Stimulated activated naive CD8-positive, alpha-beta T cell treated with anti-CD3 and anti-CD28 coated beads, Interleukin-15, Interleukin-2, amounts not matched to agents 100 U/mL and 50 U/mL, for 24 hours (primary cell): Measurements from ENCODE around the gene CERT1.

Source experiments
- ATAC-seq: fragments of 150-1000 bp; cut with Tn5 transposase; one replicate; pipeline ENCODE4 v1.10.0; 2021
- DNase-seq: peaks from one replicate; pipeline ENCODE4 v3.0.0; 2021

CERT1 gene

GRCh38 chr5:75473463-75473862 lies 38.0 kb downstream of the CERT1 start:
- ATAC-seq (no peak), DNase-seq (no peak)

DNA sequence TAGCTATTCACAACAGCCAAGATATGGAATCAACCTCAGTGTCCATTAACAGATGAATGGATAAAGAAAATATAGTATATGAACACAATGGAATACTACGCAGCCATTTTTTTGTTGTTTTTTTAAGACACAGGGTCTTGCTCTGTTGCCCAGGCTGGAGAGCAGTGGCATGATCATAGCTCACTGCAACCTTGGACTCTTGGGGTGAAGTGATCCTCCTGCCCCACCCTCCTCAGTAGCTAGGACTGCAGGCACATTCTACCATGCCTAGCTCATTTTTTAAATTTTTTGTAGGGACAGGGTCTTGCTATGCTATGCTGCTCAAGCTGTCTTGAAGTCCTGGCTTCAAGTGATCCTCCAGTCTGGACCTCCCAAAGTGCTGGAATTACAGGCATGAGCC lies 38.5 kb downstream of the CERT1 start:
- no peak for ATAC-seq
- DNase-seq, result no peak

DNA sequence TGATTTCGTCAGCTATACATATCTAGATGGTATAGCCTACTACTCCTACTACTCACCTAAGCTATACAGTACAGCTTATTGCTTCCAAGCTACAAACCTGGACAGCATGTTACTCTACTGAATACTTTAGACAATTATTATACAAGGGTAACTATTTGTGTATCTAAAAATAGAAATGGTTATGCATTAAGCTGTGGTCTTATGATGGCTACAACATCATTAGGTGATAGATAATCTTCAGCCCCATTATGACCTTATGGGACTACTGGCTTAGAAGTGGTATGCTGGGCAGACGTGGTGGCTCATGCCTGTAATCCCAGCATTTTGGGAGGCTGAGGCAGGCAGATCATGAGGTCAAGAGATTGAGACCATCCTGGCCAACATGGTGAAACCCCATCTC lies 40.2 kb downstream of the CERT1 start:
- ATAC-seq, result no peak
- no peak for DNase-seq

GRCh38 chr5:75469017-75469416 lies 42.4 kb downstream of the CERT1 start:
- DNase-seq (no peak), ATAC-seq (no peak)

DNA sequence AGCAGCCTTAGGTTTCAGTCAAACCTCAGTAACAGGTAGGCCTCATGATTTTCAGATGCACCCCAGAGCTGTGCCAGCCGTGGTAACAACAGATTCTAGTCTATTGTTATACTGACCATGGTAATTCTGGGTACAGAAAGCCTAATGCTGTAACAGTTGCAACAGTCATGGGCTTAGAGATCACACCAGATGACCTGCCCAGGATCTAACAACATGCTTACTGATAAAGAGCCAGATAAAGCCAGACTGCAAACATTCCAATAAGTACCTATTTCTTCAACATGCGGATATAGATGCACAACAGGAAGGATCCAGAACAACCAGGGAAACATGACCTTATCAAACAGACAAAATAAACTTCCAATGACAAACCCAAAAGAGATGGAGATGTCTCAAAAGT lies 42.8 kb downstream of the CERT1 start:
- ATAC-seq, result no peak
- DNase-seq, result no peak

DNA sequence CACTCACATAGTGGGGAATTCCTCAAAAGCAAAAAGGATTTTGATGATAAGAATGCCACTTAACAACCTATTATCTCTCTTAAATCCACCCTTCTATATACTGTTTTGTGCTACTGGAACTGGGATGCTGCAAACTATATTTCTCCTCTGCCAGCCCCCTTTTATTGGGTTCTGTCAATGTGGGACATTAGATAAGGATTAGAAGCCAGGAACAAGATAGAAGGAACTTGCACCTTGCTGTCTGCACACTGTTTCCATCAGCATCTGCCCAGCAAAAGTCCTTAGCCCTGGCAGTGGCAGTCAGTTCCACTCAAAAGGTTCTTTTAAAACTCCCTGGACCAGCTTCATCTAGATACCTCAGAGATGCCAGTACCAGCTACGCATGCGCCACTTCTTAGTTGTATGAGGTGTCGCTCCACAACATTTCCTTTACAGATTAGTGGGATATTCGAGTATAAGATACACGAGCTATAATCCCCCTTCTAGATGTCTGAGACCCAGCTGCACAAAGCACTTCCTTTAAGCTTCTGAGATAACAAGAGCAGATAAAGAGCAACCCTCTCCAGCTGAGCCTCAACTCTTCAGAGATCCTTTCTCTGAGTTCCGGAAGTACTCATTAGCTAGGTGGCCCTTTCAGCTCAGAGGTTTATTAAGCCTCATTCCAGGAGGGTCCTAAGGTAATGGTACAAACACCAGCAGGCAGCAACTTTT lies 45.3 kb downstream of the CERT1 start:
- ATAC-seq, result no peak

GRCh38 chr5:75465480-75465879 lies 45.9 kb downstream of the CERT1 start:
- DNase-seq (no peak), ATAC-seq (no peak)

More for the DNA sequence above, 45.3 kb downstream of the CERT1 start:
- no peak for DNase-seq

- ATAC-seq (no peak), DNase-seq (no peak)
These were observed 47.7 kb downstream of the CERT1 start for GRCh38 chr5:75463726-75464125.

DNA sequence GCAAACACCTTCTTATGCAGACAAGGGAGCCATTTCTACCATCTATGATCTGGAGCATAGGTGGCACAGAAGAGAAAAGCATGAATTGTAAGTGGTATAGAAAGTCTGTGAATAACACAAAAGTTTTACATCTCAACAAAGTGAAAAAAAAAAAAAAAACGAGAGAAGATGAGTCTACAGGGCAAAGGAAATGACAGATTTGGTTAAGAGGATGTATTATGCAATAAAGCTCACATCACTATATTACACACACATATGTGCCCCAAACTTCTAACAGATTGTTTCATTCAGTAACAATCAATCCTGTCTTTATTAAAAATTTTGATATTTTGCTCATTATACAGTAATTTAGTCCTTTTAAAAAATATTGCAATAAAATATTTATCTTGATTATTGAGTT lies 49.8 kb downstream of the CERT1 start:
- no peak for DNase-seq

DNA sequence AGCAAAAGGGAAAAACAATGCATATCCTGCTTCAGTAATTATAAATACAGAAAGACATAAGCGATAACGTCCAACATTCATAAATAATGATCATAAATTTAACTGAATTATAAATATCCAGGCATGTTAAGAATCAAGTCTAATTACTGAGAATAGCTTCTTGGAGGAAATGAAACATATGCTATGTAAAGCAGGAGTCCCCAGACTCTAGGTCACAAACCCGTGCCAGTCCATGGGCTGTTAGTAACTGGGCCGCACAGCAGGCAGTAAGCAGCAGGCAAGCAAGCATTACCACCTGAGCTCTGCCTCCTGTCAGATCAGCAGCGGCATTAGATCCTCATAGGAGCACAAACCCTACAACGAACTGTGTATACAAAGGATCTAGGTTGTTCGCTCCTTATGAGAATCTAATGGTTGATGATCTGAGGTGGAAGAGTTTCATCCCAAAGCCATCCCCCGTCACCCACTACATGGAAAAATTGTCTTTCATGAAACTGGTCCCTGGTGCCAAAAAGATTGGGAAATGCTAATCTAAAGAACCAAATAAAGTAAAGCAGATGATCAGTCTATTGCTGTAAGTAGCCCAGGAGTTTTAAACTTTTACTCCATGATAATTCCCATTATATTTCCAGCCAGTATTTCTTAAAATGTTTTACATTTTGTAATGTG lies 50.4 kb downstream of the CERT1 start:
- no peak for DNase-seq
- no peak for ATAC-seq

More for the DNA sequence above, 49.8 kb downstream of the CERT1 start:
- ATAC-seq, result no peak

- no peak for ATAC-seq
- DNase-seq, result no peak
These were observed 50.9 kb downstream of the CERT1 start for GRCh38 chr5:75460532-75460931.

GRCh38 chr5:75457691-75458090 lies 53.7 kb downstream of the CERT1 start:
- DNase-seq, result no peak
- no peak for ATAC-seq

DNA sequence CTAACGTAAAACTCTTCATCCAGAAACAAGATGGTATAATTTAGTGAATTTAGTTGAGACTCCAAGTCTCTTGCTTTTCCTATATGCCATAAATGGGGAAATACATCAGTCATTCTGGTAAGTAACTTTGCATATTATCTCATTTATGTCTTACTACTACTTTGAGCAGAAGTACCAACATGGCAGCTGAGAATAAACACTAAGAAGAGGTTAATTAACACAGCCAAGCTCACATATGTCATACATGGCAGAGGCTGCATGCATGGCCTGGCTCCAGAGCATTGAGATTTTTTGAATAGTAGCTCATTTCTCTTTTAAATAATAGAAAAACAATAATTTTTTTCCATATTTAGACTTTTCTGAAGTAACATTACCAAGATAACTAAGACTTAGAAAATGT lies 54.3 kb downstream of the CERT1 start:
- DNase-seq, result no peak

GRCh38 chr5:75450069-75450468 lies 61.4 kb downstream of the CERT1 start:
- ATAC-seq, result no peak
- no peak for DNase-seq

More for the DNA sequence above, 54.3 kb downstream of the CERT1 start:
- no peak for ATAC-seq

DNA sequence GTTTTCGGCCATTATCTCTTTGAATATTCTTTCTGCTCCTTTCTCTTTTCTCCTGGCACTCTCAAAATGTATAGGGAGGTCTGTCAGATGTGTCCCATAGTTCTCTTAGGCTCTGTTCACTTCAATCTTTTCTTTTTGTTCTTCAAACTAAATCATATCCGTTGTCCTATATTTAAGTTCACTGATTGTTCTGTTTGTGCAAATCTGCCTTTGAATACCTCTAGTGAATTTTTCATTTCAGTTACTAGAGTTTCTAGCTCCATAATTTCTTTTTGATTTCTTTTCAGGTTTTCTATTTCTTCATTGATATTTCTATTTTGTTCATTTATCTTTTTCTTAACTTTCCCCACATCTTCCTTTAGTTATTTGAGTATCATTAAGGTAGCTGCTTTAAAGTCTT lies 65.4 kb downstream of the CERT1 start:
- ATAC-seq, result no peak
- DNase-seq, result no peak

DNA sequence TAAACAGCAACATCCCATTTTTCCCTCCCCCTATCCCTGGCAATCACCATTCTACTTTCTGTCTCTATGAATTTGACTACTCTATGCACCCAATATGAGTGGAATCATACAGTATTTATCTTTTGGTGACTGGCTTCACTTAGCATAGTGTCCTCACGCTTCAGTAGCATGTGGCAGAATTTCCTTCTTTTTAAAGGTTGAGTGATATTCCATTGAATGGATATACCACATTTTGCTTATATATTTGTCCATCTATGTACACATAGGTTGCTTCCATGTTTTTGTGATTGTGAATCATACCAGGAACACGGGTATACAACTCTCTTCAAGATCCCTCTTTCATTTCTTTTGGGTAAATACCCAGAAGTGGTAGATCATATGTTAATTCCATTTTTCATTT lies 69.9 kb downstream of the CERT1 start:
- DNase-seq (no peak), ATAC-seq (no peak)

GRCh38 chr5:75439276-75439675 lies 72.2 kb downstream of the CERT1 start:
- ATAC-seq (no peak), DNase-seq (no peak)

- ATAC-seq (no peak), DNase-seq (no peak)
These were observed 72.7 kb downstream of the CERT1 start for GRCh38 chr5:75438722-75439121.

DNA sequence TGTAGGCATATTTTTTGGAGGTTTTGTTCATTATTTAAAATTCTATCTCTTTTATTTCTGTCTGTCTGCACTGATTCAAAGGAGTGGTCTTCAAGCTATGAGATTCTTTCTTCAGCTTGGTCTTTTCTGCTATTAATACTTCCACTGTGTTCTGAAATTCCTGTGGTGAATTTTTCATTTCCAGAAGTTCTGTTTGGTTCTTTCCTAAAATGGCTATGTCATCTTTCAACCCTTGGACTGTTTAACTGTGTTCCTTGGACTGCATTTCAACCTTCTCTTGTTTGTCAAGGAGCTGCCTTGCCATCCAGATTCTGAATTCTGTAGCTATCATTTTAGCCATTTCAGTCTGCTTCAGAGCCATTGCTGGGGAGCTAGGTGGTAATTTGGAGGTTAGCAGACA lies 76.3 kb downstream of the CERT1 start:
- no peak for ATAC-seq
- no peak for DNase-seq

- DNase-seq, result no peak
- no peak for ATAC-seq
These were observed 77.5 kb downstream of the CERT1 start for GRCh38 chr5:75433814-75434506.

DNA sequence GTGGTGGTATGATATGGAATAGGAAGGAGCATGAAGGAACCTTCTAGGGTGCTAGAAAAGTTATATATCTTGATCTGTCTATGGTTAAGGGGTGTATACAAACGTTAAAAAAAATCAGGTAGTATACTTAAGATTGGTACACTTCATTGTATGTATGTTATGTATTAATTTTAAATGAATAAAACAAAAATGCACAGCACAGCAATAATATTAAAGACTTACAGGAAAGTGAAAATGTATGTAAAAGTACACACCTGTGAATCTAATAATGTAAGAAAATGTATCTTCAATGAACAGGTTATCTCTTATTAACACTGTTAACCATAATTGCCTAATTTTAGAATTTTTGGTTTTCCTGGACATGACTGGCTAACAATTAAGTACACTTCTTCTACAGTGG lies 97.2 kb downstream of the CERT1 start:
- DNase-seq (no peak), ATAC-seq (no peak)

- no peak for DNase-seq
- no peak for ATAC-seq
These were observed 99.1 kb downstream of the CERT1 start for GRCh38 chr5:75412111-75412990.
